Heart left ventricle (tissue), 16 donors: Measurements from ENCODE around the gene NR1I2. TPM values are rescaled to one million over a fixed set of nuclear protein-coding genes. Genes with fewer than 3 reads are reported as not detected.

Source experiments
- ATAC-seq, 4 donors: fragments of 200-7000 bp; cut with Tn5 transposase; one replicate each; pipeline ENCODE4 v1.9.1; 2020 to 2022; ENCODE audit warnings: moderate library complexity in 4 of 4, mild to moderate bottlenecking in 3 of 4, moderate number of reproducible peaks in 1 of 4
- DNase-seq, 5 donors: peaks; one replicate each; pipeline ENCODE4 v3.0.0-alpha.2; 2020
- H3K27ac ChIP-seq, 12 donors: fragments of 200-600 bp; sonication (generic) in 4 of 12; one replicate each; pipeline versions ENCODE4 v1.5.0 to v1.8.0; 2016 to 2022; ENCODE audit warnings: mild to moderate bottlenecking in 2 of 12
- H3K27me3 ChIP-seq, 9 donors: fragments of 200-600 bp; sonication (generic) in 2 of 9; one replicate each; pipeline versions ENCODE4 v1.5.1 to v1.8.0; 2016 to 2022; ENCODE audit warnings: mild to moderate bottlenecking in 3 of 9
- H3K36me3 ChIP-seq, 9 donors: fragments of 200-600 bp; sonication (generic) in 2 of 9; one replicate each; pipeline versions ENCODE4 v1.5.0 to v1.8.0; 2018 to 2022; ENCODE audit warnings: mild to moderate bottlenecking in 2 of 9
- H3K4me1 ChIP-seq, 12 donors: fragments of 200-600 bp; sonication (generic) in 4 of 12; one replicate each; pipeline versions ENCODE4 v1.5.0 to v1.8.0; 2016 to 2022; ENCODE audit warnings: mild to moderate bottlenecking in 3 of 12
- H3K4me3 ChIP-seq, 12 donors: fragments of 200-600 bp; sonication (generic) in 4 of 12; one replicate each; pipeline versions ENCODE4 v1.5.0 to v1.8.0; 2017 to 2022; ENCODE audit warnings: mild to moderate bottlenecking in 9 of 12, moderate library complexity in 4 of 12
- H3K9me3 ChIP-seq, 12 donors: fragments of 200-600 bp; sonication (generic) in 4 of 12; one replicate each; pipeline versions ENCODE4 v1.5.0 to v1.8.0; 2016 to 2022; ENCODE audit warnings: mild to moderate bottlenecking in 1 of 12
- POLR2A ChIP-seq, 2 donors: fragments of 450-650 bp; IDR thresholded peaks; one replicate each; pipeline ENCODE4 v1.6.1; 2017; ENCODE audit warnings: antibody characterized with exemption in 2 of 2, mild to moderate bottlenecking in 2 of 2, moderate library complexity in 2 of 2
- WGBS, 4 donors: extraction: QIAGEN DNeasy Blood & Tissue Kit in 2 of 4; methylation state at CpG; one replicate each; pipeline versions ENCODE4 v1.1.5 to v1.1.7; 2013 to 2018; 5-methylcytosine and 5-hydroxymethylcytosine counted together
- intact Hi-C, 10 donors: fragments of 100-400 bp; cut with DNase I; formaldehyde crosslinking; loops; one replicate each; pipeline versions ENCODE4 v1.11.1 to v1.14.2; 2022
- polyA plus RNA-seq, 2 donors: library from polyadenylated mRNA; stranded (reverse); fragments of 200-250 nt; gene quantifications; one replicate each; pipeline ENCODE4 v1.2.3, GENCODE V29; 2013
- total RNA-seq, 9 donors: library from RNA; depleted of rRNA in 2 of 9; stranded (reverse); fragments of >200 nt in 2 of 9; fragmentation: NEBNext Ultra II Directional in 3 of 9; extraction: Animal tissue kit (Norgen Biotek cat#: 25700) in 3 of 9; gene quantifications; one replicate each; pipeline versions ENCODE4 v1.1.0 to v1.2.4, GENCODE V29; 2016 to 2023
- TF ChIP-seq, protein P1 (sequence below), 12 donors: fragments of 200-600 bp; sonication (generic) in 4 of 12; IDR thresholded peaks; one replicate each; pipeline versions ENCODE4 v1.5.0 to v1.8.0; 2018 to 2022; ENCODE audit warnings: antibody characterized with exemption in 12 of 12, mild to moderate bottlenecking in 5 of 12
- donor health status: ischemic (EF 13 %, LVEDD 7.1; RV severe dilation, severe dysfunction).
- donor health status: healthy with polysubstance abuse.
- donor health status: DM: no; HTN: yes; CAD: no.
- donor health status: DM: no; HTN: no; CAD: no.
- donor health status: ischemic (EF 25% LVEDD 6.9; RV normal size, moderate dysfunction).
- donor health status: ischemic (EF 25% LVEDD 5.7; RV mildly dilated, moderate dysfunction).
- donor health status: healthy.
- donor health status: DM: yes; HTN: yes; CAD: no.
- donor health status: ischemic (EF 35%, LVEDD 5.7; RV mildly dilated, moderate dysfunction).
- donor health status: nonischemic (EF 11% LVEDD 7.7; RV severe dilation, severe dysfunction).
- donor health status: DM: yes; HTN: yes; CAD: no.
- donor health status: PGD.
- donor health status: ischemic (EF 29% LVEDD 5.4; RV normal size, mild dysfunction).
- donor health status: nonischemic (EF 23%, LVEDD 6.1; RV moderate dilation, normal function).

Gene NR1I2
- total and polyA plus RNA-seq, 11 donors: 0.07 to 0.29 (median 0.15) TPM; not detected in 4

DNA sequence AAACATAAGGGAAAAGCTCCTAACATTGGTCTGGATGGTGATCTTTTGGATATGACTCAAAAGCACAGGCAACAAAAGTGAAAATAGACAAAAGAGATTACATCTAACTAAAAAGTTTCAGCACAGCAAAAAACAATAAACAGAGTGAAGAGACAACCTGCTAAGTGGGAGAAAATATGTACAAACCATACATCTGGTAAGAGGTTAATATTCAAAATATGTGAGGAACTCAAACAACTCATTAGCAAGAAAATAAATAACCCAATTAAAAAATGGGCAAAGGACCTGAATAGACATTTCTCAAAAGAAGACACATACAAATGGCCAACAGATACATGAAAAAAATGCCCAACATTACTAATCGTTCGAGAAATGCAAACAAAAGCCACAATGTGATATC lies 19.0 kb upstream of the NR1I2 start:
- H3K4me1 ChIP-seq: no peaks in the 10 kb centered on the region
- H3K4me3 ChIP-seq: no peak overlapping the region
- H3K9me3 ChIP-seq: peaks cover 0 to 17% (median 0%) of the 10 kb centered on the region in 12 donors
- intact Hi-C loops: no loop called here
- H3K27ac ChIP-seq: no peak overlapping the region
- ATAC-seq (no peak), DNase-seq (no peak)
- 89 to 93% (median 90%) methylated on average over 2 of the region's 2 CpGs for WGBS, 4 donors
- TF ChIP-seq, protein P1, sequence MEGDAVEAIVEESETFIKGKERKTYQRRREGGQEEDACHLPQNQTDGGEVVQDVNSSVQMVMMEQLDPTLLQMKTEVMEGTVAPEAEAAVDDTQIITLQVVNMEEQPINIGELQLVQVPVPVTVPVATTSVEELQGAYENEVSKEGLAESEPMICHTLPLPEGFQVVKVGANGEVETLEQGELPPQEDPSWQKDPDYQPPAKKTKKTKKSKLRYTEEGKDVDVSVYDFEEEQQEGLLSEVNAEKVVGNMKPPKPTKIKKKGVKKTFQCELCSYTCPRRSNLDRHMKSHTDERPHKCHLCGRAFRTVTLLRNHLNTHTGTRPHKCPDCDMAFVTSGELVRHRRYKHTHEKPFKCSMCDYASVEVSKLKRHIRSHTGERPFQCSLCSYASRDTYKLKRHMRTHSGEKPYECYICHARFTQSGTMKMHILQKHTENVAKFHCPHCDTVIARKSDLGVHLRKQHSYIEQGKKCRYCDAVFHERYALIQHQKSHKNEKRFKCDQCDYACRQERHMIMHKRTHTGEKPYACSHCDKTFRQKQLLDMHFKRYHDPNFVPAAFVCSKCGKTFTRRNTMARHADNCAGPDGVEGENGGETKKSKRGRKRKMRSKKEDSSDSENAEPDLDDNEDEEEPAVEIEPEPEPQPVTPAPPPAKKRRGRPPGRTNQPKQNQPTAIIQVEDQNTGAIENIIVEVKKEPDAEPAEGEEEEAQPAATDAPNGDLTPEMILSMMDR (IDR thresholded peaks at IDR 0.05): no peak
- TF ChIP-seq POLR2A (IDR thresholded peaks at IDR 0.05): no peak
- no peaks in the 10 kb centered on the region for H3K27me3 ChIP-seq
- H3K36me3 ChIP-seq: no peaks in the 10 kb centered on the region

DNA sequence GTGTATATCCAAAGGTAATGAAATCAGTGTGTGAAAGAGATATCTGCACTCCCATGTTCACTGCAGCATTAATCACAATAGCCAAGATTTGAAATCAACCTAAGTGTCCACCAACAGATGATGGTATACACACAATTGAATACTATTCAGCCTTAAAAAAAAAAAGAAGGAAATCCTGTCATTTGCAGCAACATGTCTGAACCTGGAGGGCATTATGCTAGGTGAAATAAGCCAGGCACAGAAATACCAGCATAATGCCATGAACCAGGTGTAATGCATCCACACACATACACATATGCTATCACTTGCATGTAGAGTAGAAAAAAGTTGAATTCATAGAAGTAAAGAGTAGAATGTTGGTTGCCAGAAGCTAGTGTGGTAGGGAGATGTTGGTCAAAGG lies 18.4 kb upstream of the NR1I2 start:
- intact Hi-C loops: no loop called here
- Histone ChIP-seq H3K27ac (no peak overlapping the region), H3K9me3 (peaks cover 0 to 17% (median 0%) of the 10 kb centered on the region in 12 donors), H3K36me3 (no peaks in the 10 kb centered on the region), H3K4me3 (no peak overlapping the region), H3K27me3 (no peaks in the 10 kb centered on the region), H3K4me1 (no peaks in the 10 kb centered on the region)
- TF ChIP-seq, protein P1 (IDR thresholded peaks at IDR 0.05): no peak
- no peak for TF ChIP-seq POLR2A (IDR thresholded peaks at IDR 0.05)
- DNase-seq (no peak), ATAC-seq (no peak)

DNA sequence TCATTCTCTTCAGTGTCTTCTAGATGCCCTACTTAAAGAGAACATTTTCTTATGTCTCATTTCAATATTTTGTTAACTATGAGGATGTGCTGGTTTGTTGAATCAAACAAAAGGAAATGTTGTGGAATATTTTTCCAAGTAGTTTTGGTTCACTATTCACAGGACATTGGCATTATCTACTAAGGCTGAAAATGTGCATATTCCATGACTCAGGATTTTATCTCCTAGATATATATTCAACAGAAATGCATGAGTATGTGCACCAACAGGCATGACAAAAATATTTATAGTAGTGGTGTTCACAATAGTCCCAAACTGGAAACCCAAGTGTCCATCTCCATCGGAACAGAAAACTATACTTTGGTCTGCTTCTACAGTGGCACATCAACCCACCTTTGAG lies 16.7 kb upstream of the NR1I2 start:
- no peak for DNase-seq
- Histone ChIP-seq H3K27me3 (no peaks in the 10 kb centered on the region), H3K4me1 (peaks cover 0 to 6% (median 0%) of the 10 kb centered on the region in 12 donors), H3K27ac (no peak overlapping the region), H3K9me3 (peaks cover 0 to 16% (median 0%) of the 10 kb centered on the region in 12 donors), H3K36me3 (no peaks in the 10 kb centered on the region), H3K4me3 (no peak overlapping the region)
- intact Hi-C loops: no loop called here
- ATAC-seq: no peak
- 89 to 100% (median 96%) methylated on average over 1 of the region's 1 CpG for WGBS, 4 donors
- no peak for TF ChIP-seq POLR2A (IDR thresholded peaks at IDR 0.05)
- TF ChIP-seq, protein P1 (IDR thresholded peaks at IDR 0.05): no peak

DNA sequence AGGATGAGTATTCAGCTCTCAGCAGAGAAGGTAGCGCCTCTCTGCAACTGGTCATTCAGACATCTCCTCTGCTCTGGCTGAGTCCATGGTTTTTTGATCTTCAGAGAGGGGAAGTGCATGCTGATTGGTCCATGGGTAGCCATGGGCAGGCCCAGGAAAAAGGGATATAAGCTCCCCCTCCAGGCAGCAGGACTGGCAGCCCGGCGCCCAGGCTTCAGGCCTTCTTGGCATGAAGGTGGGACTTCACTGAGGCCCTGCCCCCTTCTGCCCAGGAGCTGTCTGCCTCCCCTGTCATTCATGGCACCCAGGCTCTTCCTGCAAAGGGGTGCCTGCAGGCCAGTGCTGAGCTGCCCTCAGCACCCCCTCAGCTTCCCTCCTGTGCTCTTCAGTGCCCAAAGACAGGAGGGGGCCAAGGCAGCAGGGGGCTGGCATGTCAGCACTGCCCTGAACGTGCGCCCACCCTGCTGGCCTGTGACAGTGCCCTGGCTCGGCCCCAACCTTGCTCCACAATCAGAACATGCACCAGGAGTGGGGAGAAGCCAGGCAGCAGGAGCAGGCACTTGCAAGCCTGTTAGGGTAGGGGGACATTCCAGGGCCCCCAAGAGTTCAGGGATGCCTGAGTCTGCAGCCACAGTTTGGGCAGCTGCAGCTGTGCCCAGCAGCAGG lies 13.8 kb upstream of the NR1I2 start:
- ATAC-seq: no peak
- TF ChIP-seq POLR2A (IDR thresholded peaks at IDR 0.05): no peak
- TF ChIP-seq, protein P1 (IDR thresholded peaks at IDR 0.05): no peak

More for the DNA sequence above, 13.8 kb upstream of the NR1I2 start:
- no peaks in the 10 kb centered on the region for H3K36me3 ChIP-seq
- H3K9me3 ChIP-seq: no peaks in the 10 kb centered on the region
- peaks cover 0 to 6% (median 0%) of the 10 kb centered on the region in 12 donors for H3K4me1 ChIP-seq
- no peak for DNase-seq
- intact Hi-C loops: no loop called here
- WGBS, 4 donors: 94 to 100% (median 96%) methylated on average over 5 to 6 of the region's 6 CpGs
- no peaks in the 10 kb centered on the region for H3K27me3 ChIP-seq
- no peak overlapping the region for H3K27ac ChIP-seq
- H3K4me3 ChIP-seq: no peak overlapping the region
